GM18502 (cell line): ENCODE data around the gene DIPK1A.

ENCODE experiments used
- ATAC-seq: cut with Tn5 transposase; IDR thresholded peaks from one replicate; pipeline ENCODE4 v1.9.1; 2021; ENCODE audit warnings: mild to moderate bottlenecking; ENCODE audit not compliant: unreplicated experiment, poor library complexity

DIPK1A gene

GRCh38 chr1:92883297-92883696 is 78.0 kb downstream of the DIPK1A start:
- ATAC-seq, result no peak

GRCh38 chr1:92882819-92883218 is 78.4 kb downstream of the DIPK1A start:
- peak; percentile 49 for ATAC-seq

- no peak for ATAC-seq
These were observed 79.9 kb downstream of the DIPK1A start for GRCh38 chr1:92881391-92881790.

DNA sequence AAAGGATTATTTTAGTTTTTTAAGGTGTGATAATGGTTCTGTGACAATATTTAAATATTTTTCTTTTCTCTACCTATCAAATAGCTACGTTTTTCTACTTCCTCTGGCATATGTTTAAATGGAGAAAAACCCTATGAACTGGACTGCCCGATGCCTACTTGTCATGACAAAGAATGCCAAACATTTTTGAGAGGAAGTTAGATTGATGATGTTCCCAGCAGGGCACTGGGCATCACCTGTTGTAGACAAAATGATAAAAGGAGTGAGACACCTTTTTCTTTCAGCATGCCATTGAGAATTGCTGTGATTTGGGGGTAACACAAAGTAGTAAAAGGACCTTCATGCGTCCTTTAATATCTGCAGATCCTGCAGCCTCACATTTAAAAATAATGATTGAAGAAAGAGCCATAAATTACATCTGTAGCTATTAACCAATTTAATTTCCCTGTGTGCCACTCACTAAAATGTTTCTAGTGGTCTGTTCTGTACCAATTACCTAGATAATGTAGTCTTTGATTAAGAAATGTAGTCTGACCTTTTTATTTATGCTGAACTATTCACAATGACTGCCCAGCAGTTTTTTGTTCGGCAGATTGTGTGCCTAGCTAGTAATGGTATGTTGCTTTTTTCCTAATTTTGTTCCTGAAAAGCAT is 81.8 kb downstream of the DIPK1A start:
- ATAC-seq, result no peak

DNA sequence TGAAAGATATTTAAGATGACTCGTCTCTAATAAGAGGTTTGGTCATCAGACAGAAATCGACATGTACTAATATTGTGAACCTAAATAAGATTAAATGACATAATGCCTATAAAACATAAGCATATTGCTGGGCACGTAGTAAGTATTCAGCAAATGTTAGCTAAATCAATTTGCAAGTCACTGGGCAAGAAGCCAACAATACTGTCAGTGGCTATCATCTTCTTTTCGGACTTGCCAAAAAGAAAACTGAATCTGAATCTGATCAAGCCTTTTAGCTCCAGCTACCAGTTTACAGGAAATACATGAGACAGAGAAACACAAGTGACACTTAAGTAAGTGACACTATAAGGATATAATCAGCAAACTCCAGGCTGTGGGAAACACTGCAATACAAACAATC is 83.5 kb downstream of the DIPK1A start:
- ATAC-seq, result no peak

DNA sequence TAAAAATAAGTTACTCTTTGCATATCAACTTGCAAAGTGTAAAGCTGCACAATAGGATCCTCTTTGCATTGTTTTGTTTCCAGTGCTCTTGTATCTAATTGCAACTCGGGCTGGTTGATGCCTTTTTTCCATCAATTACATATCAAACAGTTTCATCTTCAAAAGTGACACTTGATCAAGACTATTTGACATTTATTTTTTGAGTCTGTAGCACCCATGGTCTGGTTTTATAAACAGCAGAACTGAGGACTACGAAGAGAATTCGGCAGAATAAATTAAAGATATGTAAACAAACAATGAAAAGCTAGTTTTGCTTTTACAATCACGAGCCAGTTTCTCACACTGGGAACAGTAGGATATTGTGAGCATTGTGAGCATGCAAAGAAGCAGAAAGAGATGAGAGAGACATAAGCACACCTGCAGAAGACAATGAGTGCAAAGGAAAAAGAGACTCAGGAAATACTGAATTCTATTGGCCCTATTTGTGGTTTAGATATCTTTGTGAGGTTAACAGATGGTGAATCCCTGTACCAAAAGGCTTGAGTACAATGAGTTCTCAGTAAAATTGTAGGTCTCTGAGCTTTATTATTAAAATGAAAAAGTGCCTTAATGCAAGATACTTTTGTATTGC is 84.1 kb downstream of the DIPK1A start:
- no peak for ATAC-seq

- ATAC-seq, result no peak
These were observed 84.9 kb downstream of the DIPK1A start for GRCh38 chr1:92876351-92876750.

- no peak for ATAC-seq
These were observed 86.3 kb downstream of the DIPK1A start for GRCh38 chr1:92874987-92875386.

DNA sequence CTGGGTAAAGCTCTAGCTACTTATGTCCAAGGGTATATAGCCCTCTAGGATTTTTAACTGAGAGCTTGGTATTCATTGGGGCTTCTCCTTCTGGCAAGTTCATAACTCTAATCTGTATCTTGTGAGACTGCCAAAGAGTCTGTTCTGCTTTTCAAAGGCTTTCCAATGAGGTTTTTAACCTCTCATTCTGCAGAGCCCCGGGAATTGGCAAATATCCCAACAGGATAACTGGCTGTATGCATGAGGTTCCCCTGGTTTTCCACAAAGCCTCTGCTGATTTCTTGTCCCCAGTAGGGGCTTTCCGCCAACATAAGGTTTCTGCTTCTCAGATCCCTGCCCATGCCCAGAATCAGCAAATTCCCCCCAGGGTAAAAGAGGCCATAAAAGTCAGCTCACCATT is 88.5 kb downstream of the DIPK1A start:
- ATAC-seq, result no peak

GRCh38 chr1:92870591-92870990 is 90.7 kb downstream of the DIPK1A start:
- ATAC-seq, result no peak

DNA sequence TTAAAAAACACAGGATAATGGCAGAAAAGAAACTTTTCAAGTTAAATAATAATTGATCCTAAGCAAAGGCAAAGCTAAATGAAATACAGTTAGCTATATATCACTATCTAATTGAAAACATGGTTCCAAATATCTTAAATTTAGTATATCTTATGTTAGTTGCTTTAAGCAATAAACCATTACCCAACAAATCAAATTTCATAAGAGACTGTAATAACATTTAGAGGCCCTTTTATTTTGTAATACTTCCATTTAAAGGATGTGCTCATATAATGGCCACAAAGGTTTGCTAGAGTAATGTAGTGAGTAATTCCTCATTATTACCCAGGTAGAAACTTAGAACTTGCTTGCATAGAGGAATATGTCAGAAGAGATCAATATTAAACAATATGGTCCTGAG is 97.1 kb downstream of the DIPK1A start:
- ATAC-seq, result no peak

DNA sequence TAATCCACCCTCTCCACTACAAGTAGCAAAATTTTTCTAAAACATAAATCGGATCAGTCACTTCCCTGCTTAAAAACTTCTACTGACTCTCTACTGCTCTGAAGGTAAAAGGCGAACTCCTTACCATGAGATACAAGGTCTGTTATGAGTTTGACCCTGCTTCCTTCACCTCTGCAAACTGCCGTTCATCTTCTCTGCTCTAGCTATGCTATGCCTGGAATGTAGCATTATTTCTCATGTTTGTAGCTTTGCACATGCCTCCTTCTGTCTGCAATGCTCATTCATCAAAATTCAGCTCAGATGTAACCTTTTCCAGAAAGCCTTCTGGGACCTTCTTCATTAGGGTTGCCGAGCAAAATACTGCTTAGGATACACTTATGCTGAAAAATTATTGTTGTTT is 98.7 kb downstream of the DIPK1A start:
- ATAC-seq, result no peak

- ATAC-seq, result no peak
These were observed 101.7 kb downstream of the DIPK1A start for GRCh38 chr1:92859400-92860039.

- ATAC-seq, result peak; percentile 69
These were observed 102.5 kb downstream of the DIPK1A start for GRCh38 chr1:92858564-92859399.

DNA sequence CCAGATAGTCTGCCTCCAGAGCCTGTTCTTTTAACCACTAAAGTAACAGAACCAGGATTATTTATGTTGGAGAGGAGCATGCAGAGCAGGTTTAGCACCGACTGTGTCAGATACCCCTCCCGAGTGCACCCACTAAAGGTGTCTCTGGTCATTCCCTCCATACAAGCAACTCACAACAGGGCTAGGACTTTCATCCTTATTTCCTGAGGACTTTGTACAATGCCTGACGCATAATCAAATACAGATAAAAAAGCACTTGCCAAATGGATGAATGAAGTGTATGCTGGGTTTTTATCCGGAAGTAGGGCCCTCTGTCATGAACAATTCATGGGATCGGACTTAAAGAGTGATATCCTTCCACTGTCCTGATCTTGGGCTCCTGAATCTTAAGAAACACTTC is 103.4 kb downstream of the DIPK1A start:
- no peak for ATAC-seq

DNA sequence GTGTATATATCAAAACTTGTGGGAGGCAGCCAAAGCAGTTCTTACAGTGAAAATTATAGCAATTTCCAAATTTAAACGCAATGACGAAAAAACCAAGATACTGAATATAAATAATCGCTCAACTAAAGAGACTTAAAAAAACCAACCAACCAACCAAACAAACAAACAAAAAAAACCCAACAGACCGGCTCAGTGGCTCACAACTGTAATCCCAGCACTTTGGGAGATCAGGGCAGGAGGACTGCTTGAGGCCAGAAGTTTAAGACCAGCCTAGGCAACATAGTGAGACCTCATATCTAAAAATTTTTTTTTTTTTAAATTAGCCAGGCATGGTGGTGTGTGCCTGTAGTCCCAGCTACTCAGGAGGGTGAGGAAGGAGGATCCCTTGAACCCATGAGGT is 106.0 kb downstream of the DIPK1A start:
- no peak for ATAC-seq

DNA sequence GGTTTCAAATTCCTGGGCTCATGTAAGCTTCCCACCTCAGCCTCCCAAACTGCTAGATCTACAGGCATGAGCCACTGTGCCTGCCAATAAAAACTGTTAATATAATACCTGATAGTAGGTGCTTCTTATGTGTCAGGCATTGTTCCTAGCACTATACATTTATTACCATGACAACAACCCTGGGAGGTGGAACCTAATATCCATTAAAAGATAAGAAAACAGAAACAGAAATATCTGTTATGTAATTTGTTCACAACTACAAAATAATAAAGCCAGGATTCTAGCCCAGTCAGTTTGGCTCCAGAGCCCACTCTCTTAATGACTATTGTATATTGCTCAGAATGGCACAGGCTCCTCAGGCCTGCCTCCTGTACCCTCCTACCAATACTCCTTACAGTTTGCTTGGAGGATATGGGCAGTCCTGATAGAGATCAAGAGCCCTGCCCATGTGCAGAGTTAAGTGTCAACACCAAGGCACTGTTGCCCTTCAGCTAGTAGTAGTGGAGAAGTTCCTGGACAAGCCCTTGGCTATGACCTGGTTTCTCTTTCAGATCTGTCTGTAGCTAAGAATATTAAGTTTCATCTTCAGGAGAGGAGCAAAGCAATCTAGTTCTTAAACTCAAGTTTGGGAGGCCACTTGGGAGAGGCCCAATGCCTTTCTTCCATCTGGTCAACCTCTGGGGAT is 107.0 kb downstream of the DIPK1A start:
- no peak for ATAC-seq

GRCh38 chr1:92853299-92853698 is 108.0 kb downstream of the DIPK1A start:
- no peak for ATAC-seq

DNA sequence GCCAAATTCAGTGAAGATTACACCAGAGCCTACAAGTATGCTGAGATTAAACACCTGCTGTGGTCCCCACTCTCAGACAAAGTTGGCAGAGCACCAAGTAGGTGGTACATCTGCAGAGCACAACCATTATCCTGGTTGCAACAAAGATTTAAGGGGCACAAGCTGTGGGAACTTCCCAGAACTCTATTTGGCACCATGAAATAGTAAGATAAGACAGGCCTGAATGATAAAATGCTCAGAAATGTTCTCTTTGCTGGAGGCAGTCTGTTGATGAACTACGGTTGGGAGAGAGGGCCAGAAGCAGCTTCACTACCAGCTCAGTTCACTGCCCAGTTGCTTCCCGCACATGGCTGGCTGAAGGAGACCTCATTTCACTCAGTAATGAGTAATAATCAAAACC is 109.5 kb downstream of the DIPK1A start:
- no peak for ATAC-seq

DNA sequence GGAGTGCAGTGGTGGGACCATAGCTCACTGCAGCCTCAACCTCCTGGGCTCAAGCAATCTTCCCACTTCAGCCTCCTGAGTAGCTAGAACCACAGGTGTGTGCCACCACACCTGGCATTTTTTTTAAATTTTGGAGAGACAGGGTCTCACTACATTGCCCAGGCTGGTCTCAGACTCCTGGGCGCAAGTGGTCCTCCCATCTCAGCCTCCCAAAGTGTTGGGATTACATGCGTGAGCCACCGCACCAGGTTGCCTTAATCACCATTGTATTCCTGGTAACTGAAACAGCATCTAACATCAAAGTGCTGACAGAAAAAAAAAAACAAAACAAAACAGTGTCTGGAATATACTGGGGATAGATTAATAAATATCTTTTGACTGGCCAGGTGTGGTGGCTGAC is 111.2 kb downstream of the DIPK1A start:
- ATAC-seq, result no peak
